ENCODE results near the gene RAP1A.

RAP1A gene

GRCh38 chr1:111660204-111661150 is 40.9 kb downstream of the RAP1A start:
- no peak for TF ChIP-seq CTCF (IDR thresholded peaks at IDR 0.05; ENCODE audit: insufficient read depth, low read depth, low read length, missing control alignments)
- no peak for DNase-seq (ENCODE audit: low read depth)
- no peak overlapping the region for H3K4me3 ChIP-seq (ENCODE audit: low read depth, low read length)

- no peak overlapping the region for H3K4me3 ChIP-seq (ENCODE audit: low read depth, low read length)
- no peak for DNase-seq (ENCODE audit: low read depth)
- TF ChIP-seq CTCF (IDR thresholded peaks at IDR 0.05; ENCODE audit: insufficient read depth, low read depth, low read length, missing control alignments) = no peak
Measured at GRCh38 chr1:111664652-111665051, 45.1 kb downstream of the RAP1A start.

- DNase-seq (ENCODE audit: low read depth) = no peak
- no peak overlapping the region for H3K4me3 ChIP-seq (ENCODE audit: low read depth, low read length)
- no peak for TF ChIP-seq CTCF (IDR thresholded peaks at IDR 0.05; ENCODE audit: insufficient read depth, low read depth, low read length, missing control alignments)
Measured at GRCh38 chr1:111665497-111665896, 45.9 kb downstream of the RAP1A start.

- H3K4me3 ChIP-seq (ENCODE audit: low read depth, low read length) = no peak overlapping the region
- DNase-seq (ENCODE audit: low read depth) = no peak
- no peak for TF ChIP-seq CTCF (IDR thresholded peaks at IDR 0.05; ENCODE audit: insufficient read depth, low read depth, low read length, missing control alignments)
Measured at GRCh38 chr1:111666828-111667227, 47.2 kb downstream of the RAP1A start.

GRCh38 chr1:111669268-111669667 is 49.7 kb downstream of the RAP1A start:
- no peak for TF ChIP-seq CTCF (IDR thresholded peaks at IDR 0.05; ENCODE audit: insufficient read depth, low read depth, low read length, missing control alignments)
- no peak for DNase-seq (ENCODE audit: low read depth)
- no peak overlapping the region for H3K4me3 ChIP-seq (ENCODE audit: low read depth, low read length)

GRCh38 chr1:111671852-111672251 is 52.3 kb downstream of the RAP1A start:
- DNase-seq (ENCODE audit: low read depth) = no peak
- no peak overlapping the region for H3K4me3 ChIP-seq (ENCODE audit: low read depth, low read length)
- no peak for TF ChIP-seq CTCF (IDR thresholded peaks at IDR 0.05; ENCODE audit: insufficient read depth, low read depth, low read length, missing control alignments)
